SIG-M5 treated with dmso at 0.1 percent for 504 hours (cell line): ENCODE data around the gene ORAI3.

Experiments
- DNase-seq: peaks from one replicate; lab custom pipeline; 2025; ENCODE audit not compliant: unreplicated experiment; lab: John Stamatoyannopoulos, UW

Gene ORAI3

GRCh38 chr16:30948667-30949649 is at the start of gene ORAI3:
TSS of gene ORAI3 (plus strand) at chr16:30949068. CDS start at chr16:30949290, 222 bp downstream.
- DNase-seq = peak; percentile 88

GRCh38 chr16:30899794-30900193 is 49.1 kb upstream of the ORAI3 start:
- no peak for DNase-seq

GRCh38 chr16:30900588-30900987 is 48.3 kb upstream of the ORAI3 start:
- DNase-seq = no peak

GRCh38 chr16:30901201-30902028 is 47.5 kb upstream of the ORAI3 start:
- DNase-seq = peak; percentile 35

GRCh38 chr16:30902029-30902972 is 46.6 kb upstream of the ORAI3 start:
- peak; percentile 57 for DNase-seq

- no peak for DNase-seq
Measured at GRCh38 chr16:30903002-30903401, 45.9 kb upstream of the ORAI3 start.

- DNase-seq = peak; percentile 97
Measured at GRCh38 chr16:30903596-30903995, 45.3 kb upstream of the ORAI3 start.

GRCh38 chr16:30904114-30904780 is 44.6 kb upstream of the ORAI3 start:
- DNase-seq = peak; percentile 35

GRCh38 chr16:30907064-30907463 is 41.8 kb upstream of the ORAI3 start:
- DNase-seq = no peak

- DNase-seq = no peak
Measured at GRCh38 chr16:30910427-30911029, 38.3 kb upstream of the ORAI3 start.

GRCh38 chr16:30912794-30913412 is 36.0 kb upstream of the ORAI3 start:
- DNase-seq = no peak

- no peak for DNase-seq
Measured at GRCh38 chr16:30914830-30915229, 34.0 kb upstream of the ORAI3 start.

- DNase-seq = no peak
Measured at GRCh38 chr16:30918614-30919013, 30.3 kb upstream of the ORAI3 start.

GRCh38 chr16:30920891-30921290 is 28.0 kb upstream of the ORAI3 start:
- DNase-seq = no peak

GRCh38 chr16:30921459-30921747 is 27.5 kb upstream of the ORAI3 start:
- DNase-seq = no peak

- peak; percentile 83 for DNase-seq
Measured at GRCh38 chr16:30921748-30922419, 27.0 kb upstream of the ORAI3 start.

GRCh38 chr16:30922420-30922959 is 26.4 kb upstream of the ORAI3 start:
- DNase-seq = peak; percentile 99

- peak; percentile 99 for DNase-seq
Measured at GRCh38 chr16:30922960-30923535, 25.8 kb upstream of the ORAI3 start.
